Right lung (tissue), 5 donors: ENCODE measurements around the gene HDAC8. TPM values are rescaled to one million over a fixed set of nuclear protein-coding genes. Genes with fewer than 3 reads are reported as not detected.

ENCODE experiments used
- DNase-seq, 2 donors: peaks; one replicate each; pipeline ENCODE4 v3.0.0-alpha.2; 2013
- polyA plus RNA-seq, 5 donors: library from polyadenylated mRNA; unstranded; fragments of 120-200 nt; gene quantifications; one replicate each; pipeline versions ENCODE4 v1.2.1 to v1.2.3, GENCODE V29; 2013; ENCODE audit warnings: inconsistent platforms in 1 of 5, low replicate concordance in 1 of 5; ENCODE audit not compliant: insufficient read length in 5 of 5, insufficient read depth in 1 of 5

HDAC8 gene
- polyA plus RNA-seq, 5 donors = 31.5 to 48.3 (median 41.2) TPM

DNA sequence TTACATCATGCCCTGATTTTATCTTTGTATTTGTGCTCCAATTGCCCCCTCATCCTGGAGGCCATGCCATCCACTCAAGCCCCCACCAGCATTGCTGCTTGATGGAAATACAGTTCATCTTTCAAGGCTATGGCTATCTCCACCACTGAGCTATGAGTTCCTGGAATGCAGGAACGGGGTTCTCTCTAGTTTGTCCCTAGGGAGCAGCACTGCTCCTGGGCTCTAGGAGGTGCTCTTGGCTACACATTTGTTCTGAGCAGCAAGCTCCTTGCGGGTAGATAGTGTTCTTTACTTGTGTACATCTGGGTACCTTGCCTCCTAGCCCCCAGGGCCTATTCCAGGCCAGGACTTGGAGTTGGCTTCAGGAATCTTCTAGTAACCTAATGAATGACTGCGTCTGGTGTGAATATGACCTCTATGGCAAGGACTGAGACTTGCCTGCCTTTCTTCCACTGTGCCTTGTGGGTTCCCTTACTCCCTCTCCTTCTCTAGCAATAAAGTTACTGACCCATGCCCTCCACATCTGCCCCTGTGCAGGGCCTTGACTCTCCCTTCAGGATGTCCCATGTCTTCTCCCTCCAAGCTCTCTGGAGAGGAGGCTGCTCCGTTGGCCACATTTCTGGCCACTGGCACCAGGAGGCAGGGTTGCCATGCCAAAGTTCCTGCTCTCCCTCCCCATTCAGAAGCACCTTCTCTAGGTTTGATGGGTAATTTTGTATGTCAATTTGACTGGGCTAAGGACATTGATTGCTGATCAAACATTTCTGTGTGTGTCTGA is 274.5 kb downstream of the HDAC8 start:
- no peak for DNase-seq

DNA sequence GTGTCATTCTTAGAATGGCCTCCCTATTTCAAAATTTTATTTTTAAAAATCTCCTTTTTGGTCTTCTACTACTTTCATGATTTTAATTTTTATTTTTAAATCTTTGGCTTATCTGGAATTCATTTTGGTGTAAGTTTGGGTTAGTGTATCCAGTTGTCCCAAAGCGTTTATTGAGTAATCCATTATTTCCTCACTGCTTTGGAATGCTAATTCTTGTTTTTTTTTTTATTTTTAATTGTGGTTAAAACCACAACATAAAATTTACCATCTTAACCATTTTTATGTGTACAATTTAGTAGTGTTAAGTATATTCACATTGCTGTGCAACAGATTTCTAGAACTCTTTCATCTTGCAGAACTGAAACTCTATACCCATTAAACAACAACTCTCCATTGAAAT is 275.7 kb downstream of the HDAC8 start:
- no peak for DNase-seq

DNA sequence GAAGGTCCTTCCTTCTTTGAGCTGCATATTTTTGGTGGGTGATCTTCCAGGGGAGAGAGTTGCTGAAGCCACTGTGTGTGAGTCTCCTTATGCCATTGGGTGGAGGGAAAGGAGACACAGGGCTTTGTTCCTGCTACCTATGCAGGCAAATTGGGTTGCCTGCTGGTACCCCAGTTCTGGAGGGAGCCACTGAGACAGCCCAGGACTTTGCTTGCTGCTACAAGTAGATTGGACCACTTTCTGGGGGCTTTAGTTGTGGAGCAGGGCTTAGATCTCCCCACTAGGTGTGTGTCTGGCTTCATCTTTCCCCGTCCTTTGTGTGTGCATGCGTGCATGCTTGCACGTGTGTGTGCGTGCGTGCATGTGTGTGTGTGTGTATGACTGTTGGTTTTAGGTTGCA is 276.9 kb downstream of the HDAC8 start:
- no peak for DNase-seq

DNA sequence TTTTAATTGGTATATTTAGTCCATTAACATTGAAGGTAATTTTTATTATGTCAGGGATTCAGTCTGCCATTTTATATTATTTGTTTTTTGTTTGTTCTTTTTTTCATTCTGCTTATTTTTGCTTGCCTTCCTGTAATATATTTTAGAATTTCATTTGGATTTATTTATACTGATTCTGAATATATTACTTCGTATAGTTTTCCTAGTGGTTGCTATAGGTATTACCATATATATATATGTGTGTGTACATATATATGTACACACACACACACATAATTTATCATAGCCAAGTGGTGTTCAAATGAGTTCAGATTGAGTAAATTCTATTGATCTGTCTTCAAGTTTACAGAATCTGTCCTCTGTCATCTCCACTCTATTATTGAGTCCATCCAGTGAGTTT is 278.1 kb downstream of the HDAC8 start:
- no peak for DNase-seq

DNA sequence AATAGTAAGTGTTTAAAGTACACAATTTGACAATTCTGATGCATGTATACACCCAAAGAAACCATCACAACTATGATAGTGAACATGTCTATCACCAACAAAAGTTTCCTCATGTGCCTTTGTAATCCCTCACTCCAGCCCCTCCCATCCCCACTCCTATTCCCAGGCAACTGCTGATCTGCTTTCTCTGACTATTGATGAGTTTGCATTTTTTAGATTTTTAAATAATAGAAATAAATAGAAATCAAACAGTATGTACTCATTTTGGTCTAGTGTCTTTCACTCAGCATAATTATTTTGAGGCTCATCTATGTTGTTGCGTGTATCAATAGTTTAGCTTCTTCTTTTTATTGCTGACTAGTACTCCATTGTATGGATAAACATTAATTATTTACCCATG is 290.3 kb downstream of the HDAC8 start:
- no peak for DNase-seq

DNA sequence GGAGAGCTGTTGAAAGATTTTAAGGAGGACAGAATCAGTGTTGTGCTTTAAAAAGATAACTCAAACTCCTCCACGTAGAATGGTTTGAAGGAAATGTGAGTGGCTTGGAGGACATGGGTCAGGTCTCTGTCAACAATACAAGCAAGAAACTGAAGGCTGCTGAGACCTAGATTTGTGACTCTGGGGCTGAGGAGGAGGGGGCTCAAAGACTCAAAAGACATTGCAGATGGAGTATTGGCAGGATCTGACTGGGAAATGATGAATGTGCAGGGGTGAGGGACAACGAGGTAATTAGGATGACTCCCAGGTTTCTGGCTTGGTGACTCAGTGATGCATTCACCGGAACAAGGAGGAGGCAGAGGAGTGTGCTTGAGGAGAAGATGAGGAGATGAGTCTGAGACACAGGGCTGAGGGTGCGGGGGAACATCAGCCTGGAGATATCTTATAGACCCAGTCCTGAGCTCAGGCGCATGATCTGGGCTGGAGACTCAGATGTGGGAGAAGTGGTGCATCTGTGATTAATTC is 292.3 kb downstream of the HDAC8 start:
- no peak for DNase-seq

Other genes starting within 250 kb of the HDAC8 start
- gene PHKA1, start 141.5 kb upstream of the HDAC8 start, polyA plus RNA-seq = 1 to 10 TPM; 2.4 to 5.3 (median 4.2) TPM
- 1 to 10 TPM; 1.7 to 3.5 (median 2.9) TPM for gene DMRTC1B, start 204.0 kb upstream of the HDAC8 start, polyA plus RNA-seq
- not detected for gene FAM236B, start 209.8 kb upstream of the HDAC8 start, polyA plus RNA-seq
- not detected for gene FAM236D, start 235.4 kb upstream of the HDAC8 start, polyA plus RNA-seq